Umbilical cord (tissue), 2 donors: Measurements from ENCODE around the gene ZDHHC22. TPM values are rescaled to one million over a fixed set of nuclear protein-coding genes. Genes with fewer than 3 reads are reported as not detected.

ENCODE experiments used
- DNase-seq: peaks from one replicate; pipeline ENCODE4 v3.0.0-alpha.2; 2015; ENCODE audit warnings: low spot score
- total RNA-seq: library from RNA; depleted of rRNA; stranded (reverse); fragments of >200 nt; gene quantifications from one replicate; pipeline ENCODE4 v1.2.3, GENCODE V29; 2014; ENCODE audit warnings: low replicate concordance; ENCODE audit not compliant: insufficient read depth

ZDHHC22 gene
- total RNA-seq, 1 donor from 2014 or later: 0.24 TPM

DNA sequence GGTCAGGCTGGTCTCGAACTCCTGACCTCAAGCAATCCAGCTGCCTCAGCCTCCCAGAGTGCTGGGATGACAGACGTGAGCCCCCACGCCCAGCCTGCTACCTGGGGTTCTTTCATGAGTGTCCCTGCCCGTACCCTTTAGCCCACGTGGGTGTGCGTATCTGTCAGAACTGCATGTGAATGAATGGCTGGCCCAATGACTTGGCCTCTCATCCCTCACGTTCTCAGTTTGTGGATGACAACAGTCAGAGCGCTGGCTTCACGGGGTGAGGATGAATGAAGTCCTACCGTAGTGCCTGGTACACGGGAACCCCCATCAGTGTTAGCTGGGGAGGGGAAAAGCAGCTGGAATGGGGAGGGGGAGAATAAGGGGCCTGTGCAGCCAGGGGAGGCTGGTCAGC is 16.1 kb upstream of the ZDHHC22 start:
- DNase-seq: no peak

GRCh38 chr14:77155083-77155482 is 13.5 kb upstream of the ZDHHC22 start:
- DNase-seq: no peak

DNA sequence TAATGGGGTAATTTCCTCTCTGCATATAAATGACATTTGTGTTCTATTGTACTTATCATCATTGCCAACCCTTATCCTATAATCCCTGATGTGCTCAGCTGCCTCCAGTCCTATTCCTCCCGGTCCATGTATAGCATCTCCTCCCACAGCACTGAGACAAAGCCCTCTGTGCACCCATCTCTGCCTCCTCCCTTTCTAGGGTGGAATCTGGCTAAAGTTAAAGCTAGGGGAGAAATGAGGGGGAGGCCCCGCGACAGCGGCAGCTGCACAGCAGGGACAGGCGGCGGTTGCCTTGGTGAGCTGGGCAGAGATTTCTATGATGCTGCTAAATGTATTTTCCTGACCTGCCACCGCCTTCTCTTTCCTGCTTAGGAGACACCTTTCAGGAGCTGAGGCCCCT is 12.8 kb upstream of the ZDHHC22 start:
- DNase-seq: no peak

GRCh38 chr14:77153802-77154201 is 12.2 kb upstream of the ZDHHC22 start:
- no peak for DNase-seq

GRCh38 chr14:77151918-77152588 is 10.5 kb upstream of the ZDHHC22 start:
- no peak for DNase-seq

DNA sequence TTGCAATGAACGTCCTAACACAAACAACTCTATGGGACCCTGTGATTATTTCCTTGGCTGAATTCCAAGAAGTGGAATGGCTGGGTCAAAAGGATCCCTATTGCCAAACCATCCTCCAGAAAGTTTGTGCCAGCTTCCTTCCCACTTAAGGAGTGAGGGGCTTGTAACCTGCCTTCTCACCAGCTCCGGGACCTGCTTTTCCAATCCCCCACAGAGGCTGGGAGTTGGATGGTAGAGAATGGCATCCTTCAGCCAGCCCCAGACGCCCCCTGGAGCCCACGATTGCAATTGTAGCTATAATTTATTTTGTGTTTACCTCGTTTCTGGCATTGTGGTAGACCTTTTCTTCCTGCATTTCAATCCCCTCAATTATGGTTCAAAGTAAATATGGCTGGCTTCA is 9.7 kb upstream of the ZDHHC22 start:
- DNase-seq: no peak

GRCh38 chr14:77148510-77149231 is 7.1 kb upstream of the ZDHHC22 start:
- no peak for DNase-seq

- no peak for DNase-seq
Measured at GRCh38 chr14:77145975-77146740, 4.6 kb upstream of the ZDHHC22 start.

DNA sequence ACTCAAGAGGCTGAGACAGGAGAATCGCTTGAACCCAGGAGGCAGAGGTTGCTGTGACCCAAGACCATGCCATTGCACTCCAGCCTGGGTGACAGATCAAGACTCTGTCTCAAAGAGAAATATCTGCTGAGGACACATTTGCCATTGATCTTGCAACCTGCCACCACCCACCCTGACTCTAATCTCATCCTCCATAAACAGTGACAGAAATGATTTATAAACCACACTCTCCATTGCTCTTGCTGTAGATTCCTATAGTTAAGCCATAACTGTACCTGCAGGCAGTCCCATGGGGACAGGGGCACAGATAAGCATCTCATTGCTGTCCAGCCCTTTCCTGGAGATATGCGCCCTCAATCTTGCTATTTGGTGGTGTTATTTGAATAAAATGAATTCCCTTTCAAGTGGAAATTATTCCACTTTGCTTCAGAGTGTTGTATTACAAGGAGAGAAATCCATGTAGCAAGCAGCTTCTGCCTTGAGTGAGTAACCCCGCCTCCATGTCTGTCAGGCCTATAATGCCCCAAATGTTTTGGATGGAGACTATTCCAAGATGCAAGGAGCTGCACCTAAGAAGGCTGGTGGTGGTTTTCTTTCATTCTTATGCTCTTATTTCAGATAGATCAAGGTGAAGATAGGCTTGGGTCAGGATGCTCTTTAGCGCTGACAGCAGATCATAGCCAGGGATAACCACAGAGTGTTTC is 3.0 kb upstream of the ZDHHC22 start:
- DNase-seq: no peak

- no peak for DNase-seq
Measured at GRCh38 chr14:77143071-77143470, 1.5 kb upstream of the ZDHHC22 start.

DNA sequence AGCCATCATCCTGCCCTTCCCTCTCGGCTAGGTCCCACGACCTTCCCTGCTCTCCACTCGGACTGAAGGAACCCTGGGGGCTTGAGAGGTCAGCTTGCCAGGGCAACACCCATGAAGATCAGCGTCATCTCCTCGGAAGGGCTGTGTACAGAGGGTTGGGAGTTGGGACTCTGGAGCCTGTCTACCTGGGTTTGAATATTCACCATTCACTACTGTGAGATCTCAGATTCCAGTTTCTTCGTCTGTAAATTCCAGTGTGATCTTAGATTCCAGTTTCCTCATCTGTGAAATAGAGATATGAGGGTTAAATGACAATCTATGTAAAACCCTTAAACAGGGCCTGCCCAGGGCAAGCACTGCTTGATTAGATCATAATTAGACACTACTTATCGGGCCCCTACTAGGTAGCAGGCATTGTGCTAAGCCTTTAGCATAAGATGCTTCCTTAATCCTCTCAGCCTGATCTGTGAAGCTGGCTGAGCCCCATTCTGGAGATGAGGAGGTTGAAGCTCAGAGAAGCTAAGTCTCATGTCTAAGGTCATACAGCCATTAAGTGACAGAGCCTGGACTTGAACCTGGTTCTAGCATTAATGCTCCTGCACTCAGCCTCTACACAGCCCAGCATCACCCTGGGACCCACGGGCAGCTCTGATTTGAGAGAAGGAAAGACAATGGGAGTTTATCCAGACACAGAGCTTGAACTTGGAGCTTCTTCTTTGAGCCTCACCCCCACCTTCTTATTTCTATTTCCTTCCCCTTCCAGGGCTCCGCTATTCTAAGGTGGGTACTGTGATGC is 612 bp upstream of the ZDHHC22 start:
- DNase-seq: no peak

- no peak for DNase-seq
Measured at GRCh38 chr14:77140359-77141213, 1.0 kb downstream of the ZDHHC22 start.

DNA sequence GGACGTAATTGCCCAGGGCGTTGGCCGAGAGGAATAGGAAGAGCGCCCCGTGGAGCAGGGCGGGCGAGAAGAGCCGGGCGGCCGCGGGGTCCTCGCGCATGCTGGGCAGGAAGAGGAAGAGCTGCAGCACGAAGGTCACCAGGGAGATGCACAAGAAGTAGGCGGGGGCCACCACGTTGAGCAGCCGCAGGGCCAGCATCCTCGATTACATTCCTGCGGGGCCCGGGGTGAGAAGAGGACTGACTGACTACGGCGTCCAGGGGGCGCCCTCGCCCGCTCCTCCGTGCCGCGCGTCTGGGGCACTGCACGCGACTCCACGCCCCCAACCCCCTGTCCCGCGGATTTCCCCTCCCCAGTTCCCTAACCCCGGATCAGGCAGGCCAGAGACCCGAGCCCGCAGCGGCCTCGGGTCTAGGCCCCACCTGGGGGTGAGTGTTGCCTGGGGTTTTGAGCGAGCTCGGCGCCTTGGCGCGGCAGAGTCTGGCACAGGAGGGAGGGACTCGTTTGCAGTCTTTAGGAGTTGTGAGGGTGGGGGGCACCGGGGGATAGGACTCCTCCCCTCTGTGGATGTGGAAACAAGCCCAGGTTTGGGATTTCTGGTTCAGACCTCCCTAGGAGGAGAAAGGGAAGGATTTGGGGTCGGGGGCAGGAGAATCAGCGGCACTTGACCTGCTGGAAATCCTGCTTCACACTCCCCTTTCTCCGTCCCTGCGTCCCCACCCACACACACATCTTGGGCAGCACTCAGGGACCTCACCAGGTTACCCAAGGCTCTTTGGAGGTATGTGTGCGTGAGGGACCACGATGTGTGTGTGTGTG is 1.8 kb downstream of the ZDHHC22 start:
- no peak for DNase-seq

GRCh38 chr14:77139022-77139421 is 2.6 kb downstream of the ZDHHC22 start:
- DNase-seq: no peak

- DNase-seq: peak; percentile 79
Measured at GRCh38 chr14:77133720-77134338, 7.8 kb downstream of the ZDHHC22 start.

GRCh38 chr14:77131871-77132486 is 9.6 kb downstream of the ZDHHC22 start:
- no peak for DNase-seq

DNA sequence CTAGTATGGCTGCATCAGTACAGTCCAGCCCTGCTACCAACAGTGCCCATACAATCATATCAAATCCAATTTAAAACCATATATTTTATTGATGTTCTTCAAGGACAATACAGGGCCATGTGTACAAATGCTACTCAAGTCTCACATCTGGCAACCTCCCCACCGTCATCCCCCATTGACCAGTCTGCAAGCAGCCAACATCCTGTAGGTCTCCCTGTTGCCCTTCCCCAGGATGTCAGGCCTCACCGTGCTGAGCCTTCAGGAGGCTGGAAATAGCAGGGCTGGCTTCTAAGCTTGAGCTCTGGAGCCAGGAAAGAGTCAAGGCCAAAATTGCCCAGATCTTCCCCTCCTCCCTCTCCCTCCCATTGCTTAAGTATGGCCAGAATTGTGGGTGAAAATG is 10.4 kb downstream of the ZDHHC22 start:
- no peak for DNase-seq

DNA sequence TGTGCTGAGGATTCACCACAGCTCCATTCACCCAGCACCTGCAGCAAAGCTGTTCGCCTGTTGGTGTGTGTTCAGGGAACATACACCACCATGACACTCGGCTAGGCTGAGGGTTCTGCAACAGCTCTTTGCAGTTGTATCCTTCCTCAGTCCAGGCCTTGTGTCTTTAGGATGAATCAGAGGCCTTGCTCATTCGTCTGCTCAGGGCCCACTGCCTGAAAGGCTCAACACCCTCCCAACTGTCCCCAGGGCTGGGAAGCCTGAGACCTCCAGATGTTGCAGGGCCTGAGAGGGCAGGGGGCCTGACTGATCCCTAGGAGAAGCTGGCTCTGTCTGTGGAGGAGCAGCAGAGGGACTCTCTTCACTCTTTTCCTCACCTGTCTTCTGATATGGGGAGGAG is 11.2 kb downstream of the ZDHHC22 start:
- no peak for DNase-seq
